ENCODE results near the gene HOXA7. TPM values are rescaled to one million over a fixed set of nuclear protein-coding genes. Genes with fewer than 3 reads are reported as not detected.

HOXA7 gene
- total and polyA plus RNA-seq, 4 donors = 1.0 to 2.2 (median 1.4) TPM

DNA sequence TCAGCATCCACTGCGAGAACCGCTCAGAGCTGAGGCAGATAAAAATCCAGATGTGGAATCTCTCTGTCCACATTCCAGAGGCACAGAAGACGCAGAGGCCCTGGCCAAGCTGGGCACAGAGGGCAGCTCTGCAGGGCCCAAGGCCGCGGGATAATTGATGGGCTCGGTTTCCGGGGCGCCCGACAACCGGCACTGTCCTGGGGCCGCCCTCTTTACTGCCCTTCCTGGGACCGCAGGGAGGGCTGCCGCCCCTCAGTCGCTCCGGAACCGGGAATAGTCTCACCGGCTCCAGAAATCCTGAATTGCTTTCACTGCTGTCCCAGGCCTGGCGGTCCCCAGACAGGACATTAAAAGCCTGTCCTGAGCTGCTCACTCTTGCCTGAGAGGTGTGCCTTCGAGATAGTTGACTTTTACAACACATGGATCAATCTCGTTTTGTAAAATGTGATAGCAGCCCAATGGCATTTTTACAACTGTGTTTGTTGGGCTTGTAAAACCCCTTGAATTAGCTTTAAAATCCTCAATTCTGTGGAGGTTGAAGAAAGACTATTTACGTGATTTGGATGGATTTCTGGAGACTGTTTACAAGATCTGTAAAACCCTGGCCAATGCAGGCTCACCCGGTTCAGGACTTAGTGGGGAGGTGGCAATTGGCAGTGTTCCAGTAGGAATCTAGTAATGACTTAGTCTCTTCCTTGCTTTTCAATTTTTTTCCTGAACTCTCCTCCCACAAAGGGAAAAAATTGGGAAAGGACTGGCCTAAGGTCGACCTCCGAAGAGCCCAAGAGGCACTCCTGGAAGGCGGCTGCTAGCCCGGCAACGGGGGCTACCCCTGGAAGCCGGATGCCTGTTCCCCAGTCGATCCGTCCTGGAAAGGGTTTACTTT, 7.5 kb downstream of the HOXA7 start:
- Histone ChIP-seq H3K9me3 (ENCODE audit: control insufficient read depth in 4 of 4, insufficient read depth in 3 of 4, low read length in 3 of 4) (peaks cover 0 to 4% (median 0%) of the 10 kb centered on the region in 4 donors), H3K4me3 (no peak overlapping the region), H3K36me3 (ENCODE audit: control insufficient read depth in 4 of 4, insufficient read depth in 4 of 4, low read length in 4 of 4) (peaks cover 0 to 5% (median 0%) of the 10 kb centered on the region in 4 donors), H3K27ac (ENCODE audit: low read depth in 1 of 2, low read length in 1 of 2) (peak overlapping the region in 1 of 2 donors; percentile 95), H3K27me3 (ENCODE audit: control insufficient read depth in 3 of 3, insufficient read depth in 3 of 3, low read length in 2 of 3) (peaks cover 0 to 62% (median 23%) of the 10 kb centered on the region in 3 donors), H3K4me1 (ENCODE audit: control insufficient read depth in 5 of 5, insufficient read depth in 5 of 5, low read length in 5 of 5) (peaks cover 0 to 63% (median 8%) of the 10 kb centered on the region in 5 donors), H3K9ac (ENCODE audit: insufficient read depth in 1 of 2, low read length in 2 of 2) (peak overlapping the region in 1 of 2 donors; percentile 87)
- peak; percentile 48 to 86 (median 77) for DNase-seq
- ATAC-seq (ENCODE audit: insufficient read depth, low FRiP score) = no peak
- 21 to 33% methylated on average over 30 of the region's 30 CpGs for WGBS, 2 donors
- TF ChIP-seq, protein P1, sequence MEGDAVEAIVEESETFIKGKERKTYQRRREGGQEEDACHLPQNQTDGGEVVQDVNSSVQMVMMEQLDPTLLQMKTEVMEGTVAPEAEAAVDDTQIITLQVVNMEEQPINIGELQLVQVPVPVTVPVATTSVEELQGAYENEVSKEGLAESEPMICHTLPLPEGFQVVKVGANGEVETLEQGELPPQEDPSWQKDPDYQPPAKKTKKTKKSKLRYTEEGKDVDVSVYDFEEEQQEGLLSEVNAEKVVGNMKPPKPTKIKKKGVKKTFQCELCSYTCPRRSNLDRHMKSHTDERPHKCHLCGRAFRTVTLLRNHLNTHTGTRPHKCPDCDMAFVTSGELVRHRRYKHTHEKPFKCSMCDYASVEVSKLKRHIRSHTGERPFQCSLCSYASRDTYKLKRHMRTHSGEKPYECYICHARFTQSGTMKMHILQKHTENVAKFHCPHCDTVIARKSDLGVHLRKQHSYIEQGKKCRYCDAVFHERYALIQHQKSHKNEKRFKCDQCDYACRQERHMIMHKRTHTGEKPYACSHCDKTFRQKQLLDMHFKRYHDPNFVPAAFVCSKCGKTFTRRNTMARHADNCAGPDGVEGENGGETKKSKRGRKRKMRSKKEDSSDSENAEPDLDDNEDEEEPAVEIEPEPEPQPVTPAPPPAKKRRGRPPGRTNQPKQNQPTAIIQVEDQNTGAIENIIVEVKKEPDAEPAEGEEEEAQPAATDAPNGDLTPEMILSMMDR (IDR thresholded peaks at IDR 0.05; ENCODE audit: control extremely low read depth, extremely low read depth) = no peak

DNA sequence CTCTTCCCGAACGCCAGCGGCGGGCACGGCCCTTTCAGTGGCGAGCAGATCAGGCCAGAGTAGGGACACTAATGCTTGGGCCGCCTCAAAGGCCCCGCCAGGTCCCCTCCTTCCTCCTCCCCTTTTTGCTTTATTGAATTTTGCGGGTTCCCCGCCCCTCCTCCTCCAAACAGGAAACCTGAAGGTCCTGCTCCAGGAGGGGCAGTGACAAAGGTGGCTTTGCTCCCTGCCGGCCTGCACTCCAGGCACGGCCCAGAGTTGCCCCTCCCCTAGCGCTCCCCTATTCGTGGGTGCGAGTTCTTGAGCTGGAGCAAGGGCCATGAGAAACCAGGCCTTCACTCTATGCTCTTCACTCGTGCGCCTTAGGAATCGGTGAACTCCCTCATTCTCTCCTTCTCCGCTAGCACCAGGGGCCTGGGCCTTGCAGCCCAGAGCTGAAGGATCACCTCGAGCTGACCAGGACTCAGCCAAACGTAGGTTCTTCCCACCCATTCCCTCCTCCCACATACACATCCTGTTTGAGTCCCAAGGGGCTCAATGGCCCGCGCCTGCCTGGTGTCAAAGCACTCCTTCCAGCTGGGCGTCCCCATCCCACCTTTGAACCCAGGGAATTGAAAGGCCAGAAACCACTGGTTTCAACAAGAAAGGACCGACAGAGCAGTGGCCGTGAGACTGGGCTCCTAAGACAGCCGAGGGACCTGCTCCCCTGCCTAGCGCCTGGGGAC, 8.3 kb downstream of the HOXA7 start:
- WGBS, 2 donors = 10 to 16% methylated on average over 28 of the region's 28 CpGs
- ATAC-seq (ENCODE audit: insufficient read depth, low FRiP score) = no peak
- Histone ChIP-seq H3K4me3 (peak overlapping the region; percentile 2), H3K9ac (ENCODE audit: insufficient read depth in 1 of 2, low read length in 2 of 2) (peak overlapping the region in 1 of 2 donors; percentile 87), H3K9me3 (ENCODE audit: control insufficient read depth in 4 of 4, insufficient read depth in 3 of 4, low read length in 3 of 4) (peaks cover 0 to 4% (median 0%) of the 10 kb centered on the region in 4 donors), H3K27me3 (ENCODE audit: control insufficient read depth in 3 of 3, insufficient read depth in 3 of 3, low read length in 2 of 3) (peaks cover 0 to 54% (median 15%) of the 10 kb centered on the region in 3 donors), H3K36me3 (ENCODE audit: control insufficient read depth in 4 of 4, insufficient read depth in 4 of 4, low read length in 4 of 4) (peaks cover 0 to 9% (median under 1%) of the 10 kb centered on the region in 4 donors), H3K27ac (ENCODE audit: low read depth in 1 of 2, low read length in 1 of 2) (peak overlapping the region in 1 of 2 donors; percentile 95), H3K4me1 (ENCODE audit: control insufficient read depth in 5 of 5, insufficient read depth in 5 of 5, low read length in 5 of 5) (peaks cover 0 to 58% (median 8%) of the 10 kb centered on the region in 5 donors)
- TF ChIP-seq, protein P1 (IDR thresholded peaks at IDR 0.05; ENCODE audit: control extremely low read depth, extremely low read depth) = no peak
- DNase-seq = peak; percentile 62 to 77 (median 72)

DNA sequence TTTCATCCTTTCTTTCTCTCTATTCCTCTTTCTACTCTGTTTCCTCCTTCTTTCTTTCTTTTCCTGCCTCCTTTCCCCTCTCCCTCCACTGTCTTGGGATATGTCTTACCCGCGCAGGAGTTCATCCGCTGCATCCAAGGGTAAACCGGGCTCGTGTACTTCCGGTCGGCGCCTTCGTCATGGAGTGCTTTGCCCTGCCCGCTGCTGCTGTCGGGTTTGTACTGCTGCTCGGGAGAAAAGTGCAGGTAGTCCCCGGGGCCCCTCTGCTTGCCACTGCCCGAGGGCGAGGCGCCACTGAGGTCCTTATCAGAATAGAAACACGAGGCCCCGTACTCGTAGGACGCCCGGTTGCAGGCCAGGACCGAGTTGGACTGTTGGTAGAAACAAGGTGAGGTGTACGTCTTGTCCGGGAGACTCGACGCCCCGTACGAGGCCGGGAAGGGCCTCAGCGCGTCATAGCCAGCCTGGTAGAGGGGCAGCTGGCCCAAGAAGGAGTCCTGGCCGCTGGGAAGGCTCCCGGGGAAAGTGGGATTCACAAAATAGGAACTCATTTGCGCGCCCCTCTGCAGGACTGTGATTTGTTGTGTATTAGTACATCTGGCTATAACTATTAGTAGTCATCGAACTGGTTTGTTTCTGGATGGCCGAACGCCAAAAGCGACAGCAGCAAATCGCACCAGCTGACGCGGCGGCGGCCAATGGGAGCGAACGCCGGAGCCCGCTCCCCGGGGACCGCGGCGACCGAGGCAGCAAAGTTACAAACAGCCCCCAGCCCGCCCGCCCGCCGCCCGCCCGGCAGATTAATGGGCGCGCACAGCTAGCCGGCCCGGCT, 9.1 kb downstream of the HOXA7 start, which contains the start of gene HOXA6:
Gene HOXA6, minus strand, starts transcription at position 576 of the 832 bp plus-strand sequence. Its CDS starts 25 bp downstream, at position 551.
- TF ChIP-seq, protein P1 (IDR thresholded peaks at IDR 0.05; ENCODE audit: control extremely low read depth, extremely low read depth) = no peak
- peak within 1 kb of the TSS; percentile 25 to 96 for H3K9ac ChIP-seq (ENCODE audit: insufficient read depth in 1 of 2, low read length in 2 of 2)
- DNase-seq = peak; percentile 86 to 93 (median 90)
- peaks cover 0 to 54% (median 14%) of the 10 kb centered on the region in 3 donors for H3K27me3 ChIP-seq (ENCODE audit: control insufficient read depth in 3 of 3, insufficient read depth in 3 of 3, low read length in 2 of 3)
- peak within 1 kb of the TSS; percentile 14 for H3K4me3 ChIP-seq
- peaks cover 0 to 51% (median 8%) of the 10 kb centered on the region in 5 donors for H3K4me1 ChIP-seq (ENCODE audit: control insufficient read depth in 5 of 5, insufficient read depth in 5 of 5, low read length in 5 of 5)
- WGBS, 2 donors = 10 to 17% methylated on average over 63 of the region's 63 CpGs
- peaks cover 0 to 17% (median under 1%) of the 10 kb centered on the region in 4 donors for H3K36me3 ChIP-seq (ENCODE audit: control insufficient read depth in 4 of 4, insufficient read depth in 4 of 4, low read length in 4 of 4)
- peaks cover 0 to 4% (median 0%) of the 10 kb centered on the region in 4 donors for H3K9me3 ChIP-seq (ENCODE audit: control insufficient read depth in 4 of 4, insufficient read depth in 3 of 4, low read length in 3 of 4)
- no peak for ATAC-seq (ENCODE audit: insufficient read depth, low FRiP score)
- peak within 1 kb of the TSS in 1 of 2 donors; percentile 95 for H3K27ac ChIP-seq (ENCODE audit: low read depth in 1 of 2, low read length in 1 of 2)
